ENCODE data around the gene RAB1B.

RAB1B gene

DNA sequence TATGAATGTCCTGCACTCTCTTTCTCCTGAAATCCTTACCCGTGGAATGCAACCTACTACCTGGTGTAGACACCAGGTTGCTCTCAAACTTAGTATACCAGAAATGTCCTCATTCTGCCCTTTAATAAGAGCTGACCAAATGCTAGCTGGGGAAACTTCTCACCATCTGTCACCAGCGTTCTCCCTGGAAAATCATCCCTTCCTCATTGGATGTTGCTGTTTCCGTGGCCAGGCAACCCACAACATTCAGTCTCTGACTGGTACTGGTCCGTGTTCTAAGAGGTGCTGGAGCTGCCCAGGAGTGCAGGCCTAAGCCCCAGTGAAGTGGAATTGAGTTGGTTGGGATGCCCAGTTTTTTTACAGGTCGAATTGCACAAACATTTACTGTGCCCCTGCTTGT lies 40.7 kb upstream of the RAB1B start:
- peaks cover 90% of the 10 kb centered on the region for H3K36me3 ChIP-seq
- TF ChIP-seq, protein P1, sequence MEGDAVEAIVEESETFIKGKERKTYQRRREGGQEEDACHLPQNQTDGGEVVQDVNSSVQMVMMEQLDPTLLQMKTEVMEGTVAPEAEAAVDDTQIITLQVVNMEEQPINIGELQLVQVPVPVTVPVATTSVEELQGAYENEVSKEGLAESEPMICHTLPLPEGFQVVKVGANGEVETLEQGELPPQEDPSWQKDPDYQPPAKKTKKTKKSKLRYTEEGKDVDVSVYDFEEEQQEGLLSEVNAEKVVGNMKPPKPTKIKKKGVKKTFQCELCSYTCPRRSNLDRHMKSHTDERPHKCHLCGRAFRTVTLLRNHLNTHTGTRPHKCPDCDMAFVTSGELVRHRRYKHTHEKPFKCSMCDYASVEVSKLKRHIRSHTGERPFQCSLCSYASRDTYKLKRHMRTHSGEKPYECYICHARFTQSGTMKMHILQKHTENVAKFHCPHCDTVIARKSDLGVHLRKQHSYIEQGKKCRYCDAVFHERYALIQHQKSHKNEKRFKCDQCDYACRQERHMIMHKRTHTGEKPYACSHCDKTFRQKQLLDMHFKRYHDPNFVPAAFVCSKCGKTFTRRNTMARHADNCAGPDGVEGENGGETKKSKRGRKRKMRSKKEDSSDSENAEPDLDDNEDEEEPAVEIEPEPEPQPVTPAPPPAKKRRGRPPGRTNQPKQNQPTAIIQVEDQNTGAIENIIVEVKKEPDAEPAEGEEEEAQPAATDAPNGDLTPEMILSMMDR (IDR thresholded peaks at IDR 0.05) = no peak
- no peak overlapping the region for H3K4me3 ChIP-seq (ENCODE audit: low read depth in 1 of 2, low read length in 1 of 2)
- no peak overlapping the region for H3K27ac ChIP-seq
- H3K27me3 ChIP-seq = no peaks in the 10 kb centered on the region
- peaks cover 0 to 2% of the 10 kb centered on the region in 2 experiments for H3K4me1 ChIP-seq (ENCODE audit: control insufficient read depth in 1 of 2, insufficient read depth in 1 of 2, low read depth in 1 of 2, low read length in 1 of 2)
- peaks cover 7% of the 10 kb centered on the region for H3K9me3 ChIP-seq

DNA sequence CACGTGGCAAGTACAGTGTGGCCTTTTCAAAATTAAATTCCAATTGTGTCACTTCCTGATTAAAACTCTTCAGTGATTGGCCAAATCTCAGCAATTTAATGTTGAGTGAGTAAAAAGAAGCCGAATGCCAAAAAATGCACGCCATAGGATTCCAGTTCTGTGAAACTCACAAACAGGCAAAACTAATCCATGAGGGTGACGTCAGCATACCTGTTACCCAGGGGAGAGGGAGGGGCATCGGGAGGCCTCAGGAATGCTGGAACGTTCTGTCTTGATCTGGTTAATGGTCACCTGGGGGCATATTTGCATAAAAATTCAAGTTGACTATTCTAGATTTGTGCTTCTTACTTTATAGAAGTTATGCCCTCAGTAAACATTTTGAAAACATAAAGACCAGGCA lies 39.9 kb upstream of the RAB1B start:
- Histone ChIP-seq H3K27me3 (no peaks in the 10 kb centered on the region), H3K27ac (no peak overlapping the region), H3K4me3 (ENCODE audit: low read depth in 1 of 2, low read length in 1 of 2) (no peak overlapping the region), H3K9me3 (peaks cover 8% of the 10 kb centered on the region), H3K36me3 (peaks cover 95% of the 10 kb centered on the region), H3K4me1 (ENCODE audit: control insufficient read depth in 1 of 2, insufficient read depth in 1 of 2, low read depth in 1 of 2, low read length in 1 of 2) (no peaks in the 10 kb centered on the region)
- TF ChIP-seq, protein P1 (IDR thresholded peaks at IDR 0.05) = no peak

DNA sequence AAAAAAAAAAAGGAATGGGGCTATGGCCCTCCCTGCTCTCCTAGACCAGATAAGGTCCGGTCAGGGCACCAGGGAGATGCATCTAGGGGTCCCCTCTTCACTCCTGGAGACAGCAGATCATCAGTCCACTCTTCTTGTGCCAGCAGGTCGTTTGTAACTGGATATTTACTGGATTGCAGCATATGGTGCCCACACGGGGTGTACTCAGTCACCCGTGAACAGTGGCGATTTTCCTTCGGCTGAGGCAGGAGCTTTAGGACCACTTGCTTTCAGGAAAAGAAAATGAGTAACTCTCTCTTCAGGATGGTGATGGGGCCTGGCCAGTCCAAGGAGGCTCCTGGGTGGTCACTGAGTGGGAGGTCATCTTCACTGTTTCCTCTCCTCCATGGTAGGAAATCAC lies 38.3 kb upstream of the RAB1B start:
- Histone ChIP-seq H3K36me3 (peaks cover 95% of the 10 kb centered on the region), H3K4me3 (ENCODE audit: low read depth in 1 of 2, low read length in 1 of 2) (no peak overlapping the region), H3K4me1 (ENCODE audit: control insufficient read depth in 1 of 2, insufficient read depth in 1 of 2, low read depth in 1 of 2, low read length in 1 of 2) (no peaks in the 10 kb centered on the region), H3K27me3 (no peaks in the 10 kb centered on the region), H3K27ac (no peak overlapping the region), H3K9me3 (peaks cover 8% of the 10 kb centered on the region)
- TF ChIP-seq, protein P1 (IDR thresholded peaks at IDR 0.05) = no peak

DNA sequence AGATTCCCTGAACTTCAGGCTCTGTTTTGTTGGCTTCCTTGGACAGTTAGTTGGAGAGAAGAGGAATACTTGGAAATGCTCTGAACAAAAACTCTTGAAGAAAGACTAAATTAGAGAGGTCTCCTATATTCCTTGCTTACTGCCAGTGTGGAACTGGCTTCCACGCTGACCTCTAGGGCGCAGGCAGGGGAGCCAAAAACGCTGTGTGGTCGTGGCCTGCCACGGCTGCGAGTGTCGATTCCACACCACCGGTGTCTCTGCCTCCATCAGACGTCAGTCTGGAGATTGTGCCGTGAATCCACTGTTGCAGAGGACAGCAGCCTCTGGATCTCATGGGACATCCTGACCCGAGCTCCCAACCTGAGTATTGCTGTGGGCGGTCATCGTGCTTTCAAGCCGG lies 37.5 kb upstream of the RAB1B start:
- TF ChIP-seq, protein P1 (IDR thresholded peaks at IDR 0.05) = no peak
- Histone ChIP-seq H3K9me3 (peaks cover 8% of the 10 kb centered on the region), H3K27ac (no peak overlapping the region), H3K4me3 (ENCODE audit: low read depth in 1 of 2, low read length in 1 of 2) (no peak overlapping the region), H3K4me1 (ENCODE audit: control insufficient read depth in 1 of 2, insufficient read depth in 1 of 2, low read depth in 1 of 2, low read length in 1 of 2) (no peaks in the 10 kb centered on the region), H3K36me3 (peaks cover 95% of the 10 kb centered on the region), H3K27me3 (no peaks in the 10 kb centered on the region)

DNA sequence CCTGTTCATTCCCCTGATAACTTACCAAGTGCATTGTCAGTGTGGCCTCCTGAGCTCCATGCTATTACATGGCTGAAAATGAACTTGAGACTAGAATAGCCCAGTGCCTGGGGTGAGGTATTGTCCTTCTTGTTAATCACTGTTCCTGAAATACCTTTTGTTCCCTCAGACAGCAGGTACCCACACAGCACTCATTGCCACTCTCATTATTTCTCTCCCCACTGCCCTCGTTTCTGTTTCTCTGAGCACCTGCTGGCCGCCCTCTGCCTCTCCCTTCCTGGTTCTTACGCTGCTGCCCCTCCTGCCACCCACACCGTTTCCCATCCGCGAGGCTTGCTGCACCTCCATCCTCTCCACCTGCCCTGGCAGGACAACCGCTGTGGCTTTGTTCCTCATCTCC lies 36.9 kb upstream of the RAB1B start:
- peaks cover 95% of the 10 kb centered on the region for H3K36me3 ChIP-seq
- no peak overlapping the region for H3K4me3 ChIP-seq (ENCODE audit: low read depth in 1 of 2, low read length in 1 of 2)
- TF ChIP-seq, protein P1 (IDR thresholded peaks at IDR 0.05) = no peak
- peaks cover 8% of the 10 kb centered on the region for H3K9me3 ChIP-seq
- no peaks in the 10 kb centered on the region for H3K4me1 ChIP-seq (ENCODE audit: control insufficient read depth in 1 of 2, insufficient read depth in 1 of 2, low read depth in 1 of 2, low read length in 1 of 2)
- no peak overlapping the region for H3K27ac ChIP-seq
- H3K27me3 ChIP-seq = no peaks in the 10 kb centered on the region

DNA sequence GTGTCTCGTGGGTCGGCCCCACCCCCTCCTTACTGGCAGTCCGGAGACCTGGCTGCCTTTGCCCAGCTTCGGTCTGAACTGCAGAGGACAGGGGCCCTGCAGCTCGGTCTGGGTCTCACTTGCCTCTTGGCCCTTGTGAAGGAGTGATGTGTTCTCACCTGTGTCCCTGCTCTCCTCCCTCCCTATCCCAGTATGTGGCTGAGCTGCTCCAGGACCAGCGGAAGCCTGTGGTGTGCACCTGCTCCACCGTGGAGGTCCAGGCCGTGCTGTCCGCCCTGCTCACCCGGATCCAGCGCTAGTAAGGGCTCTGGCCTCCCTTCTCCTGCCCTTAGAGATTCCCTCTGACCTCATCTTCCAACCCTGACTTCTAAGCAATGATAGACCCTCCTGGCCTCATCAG lies 35.7 kb upstream of the RAB1B start:
- no peak overlapping the region for H3K4me3 ChIP-seq (ENCODE audit: low read depth in 1 of 2, low read length in 1 of 2)
- no peak overlapping the region for H3K27ac ChIP-seq
- TF ChIP-seq, protein P1 (IDR thresholded peaks at IDR 0.05) = no peak
- H3K9me3 ChIP-seq = peaks cover 8% of the 10 kb centered on the region
- H3K36me3 ChIP-seq = peaks cover 95% of the 10 kb centered on the region
- H3K4me1 ChIP-seq (ENCODE audit: control insufficient read depth in 1 of 2, insufficient read depth in 1 of 2, low read depth in 1 of 2, low read length in 1 of 2) = no peaks in the 10 kb centered on the region
- no peaks in the 10 kb centered on the region for H3K27me3 ChIP-seq

All from neutrophil (primary cell).